Glutamatergic neuron (in vitro differentiated cells): ENCODE measurements around the gene USP30. TPM values are rescaled to one million over a fixed set of nuclear protein-coding genes. Genes with fewer than 3 reads are reported as not detected.

Experiments
- DNase-seq: peaks from one replicate; pipeline ENCODE4 v3.0.0; 2022
- H3K27ac Mint-ChIP-seq: one replicate; pipeline ENCODE4 v1.8.0; 2020; ENCODE audit warnings: mild to moderate bottlenecking, mixed read lengths, inconsistent platforms; ENCODE audit not compliant: unreplicated experiment
- H3K27me3 Mint-ChIP-seq: one replicate; pipeline ENCODE4 v1.8.0; 2020; ENCODE audit warnings: mild to moderate bottlenecking, moderate library complexity, mixed read lengths, inconsistent platforms; ENCODE audit not compliant: unreplicated experiment
- H3K36me3 Mint-ChIP-seq: one replicate; pipeline ENCODE4 v1.8.0; 2020; ENCODE audit warnings: mild to moderate bottlenecking, mixed read lengths, inconsistent platforms; ENCODE audit not compliant: unreplicated experiment
- H3K4me1 Mint-ChIP-seq: one replicate; pipeline ENCODE4 v1.8.0; 2020; ENCODE audit warnings: mild to moderate bottlenecking, low read depth, mixed read lengths, inconsistent platforms; ENCODE audit not compliant: unreplicated experiment
- H3K4me3 Mint-ChIP-seq: one replicate; pipeline ENCODE4 v1.8.0; 2020; ENCODE audit warnings: mild to moderate bottlenecking, mixed read lengths, inconsistent platforms; ENCODE audit not compliant: unreplicated experiment
- H3K9me3 Mint-ChIP-seq: one replicate; pipeline ENCODE4 v1.8.0; 2020; ENCODE audit warnings: mild to moderate bottlenecking, moderate library complexity, mixed read lengths, inconsistent platforms; ENCODE audit not compliant: unreplicated experiment
- total RNA-seq: library from RNA; stranded (reverse); fragmentation: NEBNext Ultra II Directional; extraction: Animal tissue kit (Norgen Biotek cat#: 25700); gene quantifications from one replicate; pipeline ENCODE4 v1.2.1, GENCODE V29; 2021; ENCODE audit not compliant: unreplicated experiment
- TF ChIP-seq, protein P1 (sequence below): fragments of 200-600 bp; sonication (generic); IDR thresholded peaks from one replicate; pipeline ENCODE4 v1.5.0; 2021; ENCODE audit not compliant: partially characterized antibody, unreplicated experiment

The USP30 gene
- total RNA-seq, 1 donor from 2014 or later = 14.4 TPM

DNA sequence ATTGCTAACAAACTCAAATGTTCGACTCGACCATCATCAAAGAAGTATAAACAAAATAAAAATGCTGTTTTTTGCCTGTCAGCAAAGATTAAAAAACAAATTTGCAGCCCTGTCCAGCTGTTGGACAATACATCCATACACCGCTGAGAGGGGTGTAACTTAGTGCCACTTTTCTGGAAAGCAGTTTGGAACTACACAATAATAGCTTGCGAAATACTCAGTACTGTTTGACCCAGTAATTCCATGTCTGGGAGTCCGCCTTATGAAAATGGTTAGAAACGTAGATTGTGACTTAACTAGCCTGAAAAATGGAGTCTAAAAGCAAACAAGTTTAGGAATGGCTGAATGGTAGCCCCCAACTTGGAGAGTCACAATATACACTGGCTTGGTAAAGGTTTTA is 6.4 kb downstream of the USP30 start:
- H3K27me3 Mint-ChIP-seq = no peaks in the 10 kb centered on the region
- no peaks in the 10 kb centered on the region for H3K4me1 Mint-ChIP-seq
- TF ChIP-seq, protein P1, sequence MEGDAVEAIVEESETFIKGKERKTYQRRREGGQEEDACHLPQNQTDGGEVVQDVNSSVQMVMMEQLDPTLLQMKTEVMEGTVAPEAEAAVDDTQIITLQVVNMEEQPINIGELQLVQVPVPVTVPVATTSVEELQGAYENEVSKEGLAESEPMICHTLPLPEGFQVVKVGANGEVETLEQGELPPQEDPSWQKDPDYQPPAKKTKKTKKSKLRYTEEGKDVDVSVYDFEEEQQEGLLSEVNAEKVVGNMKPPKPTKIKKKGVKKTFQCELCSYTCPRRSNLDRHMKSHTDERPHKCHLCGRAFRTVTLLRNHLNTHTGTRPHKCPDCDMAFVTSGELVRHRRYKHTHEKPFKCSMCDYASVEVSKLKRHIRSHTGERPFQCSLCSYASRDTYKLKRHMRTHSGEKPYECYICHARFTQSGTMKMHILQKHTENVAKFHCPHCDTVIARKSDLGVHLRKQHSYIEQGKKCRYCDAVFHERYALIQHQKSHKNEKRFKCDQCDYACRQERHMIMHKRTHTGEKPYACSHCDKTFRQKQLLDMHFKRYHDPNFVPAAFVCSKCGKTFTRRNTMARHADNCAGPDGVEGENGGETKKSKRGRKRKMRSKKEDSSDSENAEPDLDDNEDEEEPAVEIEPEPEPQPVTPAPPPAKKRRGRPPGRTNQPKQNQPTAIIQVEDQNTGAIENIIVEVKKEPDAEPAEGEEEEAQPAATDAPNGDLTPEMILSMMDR = no peak
- H3K9me3 Mint-ChIP-seq = no peaks in the 10 kb centered on the region
- no peak overlapping the region for H3K4me3 Mint-ChIP-seq
- no peak for DNase-seq
- H3K27ac Mint-ChIP-seq = no peak overlapping the region
- H3K36me3 Mint-ChIP-seq = no peaks in the 10 kb centered on the region

DNA sequence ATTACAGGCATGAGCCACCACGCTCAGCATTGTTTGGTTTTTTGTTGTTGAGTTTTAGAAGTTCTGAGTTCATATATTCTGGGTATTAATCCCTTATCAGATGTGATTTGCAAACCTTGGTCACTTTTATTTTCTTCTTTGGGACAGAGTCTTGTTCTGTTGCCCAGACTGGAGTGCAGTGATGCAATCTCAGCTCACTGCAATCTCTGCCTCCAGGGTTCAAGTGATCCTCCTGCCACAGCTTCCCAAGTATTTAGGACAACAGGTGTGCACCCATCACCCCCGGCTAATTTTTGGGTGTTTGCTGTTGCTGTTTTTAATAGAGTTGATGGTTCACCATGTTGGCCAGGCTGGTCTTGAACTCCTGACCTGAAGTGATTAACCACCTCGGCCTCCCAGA is 11.8 kb downstream of the USP30 start:
- H3K4me3 Mint-ChIP-seq = no peak overlapping the region
- H3K27me3 Mint-ChIP-seq = peaks cover 2% of the 10 kb centered on the region
- no peaks in the 10 kb centered on the region for H3K4me1 Mint-ChIP-seq
- H3K36me3 Mint-ChIP-seq = no peaks in the 10 kb centered on the region
- H3K27ac Mint-ChIP-seq = no peak overlapping the region
- TF ChIP-seq, protein P1 = no peak
- DNase-seq = no peak
- H3K9me3 Mint-ChIP-seq = no peaks in the 10 kb centered on the region

DNA sequence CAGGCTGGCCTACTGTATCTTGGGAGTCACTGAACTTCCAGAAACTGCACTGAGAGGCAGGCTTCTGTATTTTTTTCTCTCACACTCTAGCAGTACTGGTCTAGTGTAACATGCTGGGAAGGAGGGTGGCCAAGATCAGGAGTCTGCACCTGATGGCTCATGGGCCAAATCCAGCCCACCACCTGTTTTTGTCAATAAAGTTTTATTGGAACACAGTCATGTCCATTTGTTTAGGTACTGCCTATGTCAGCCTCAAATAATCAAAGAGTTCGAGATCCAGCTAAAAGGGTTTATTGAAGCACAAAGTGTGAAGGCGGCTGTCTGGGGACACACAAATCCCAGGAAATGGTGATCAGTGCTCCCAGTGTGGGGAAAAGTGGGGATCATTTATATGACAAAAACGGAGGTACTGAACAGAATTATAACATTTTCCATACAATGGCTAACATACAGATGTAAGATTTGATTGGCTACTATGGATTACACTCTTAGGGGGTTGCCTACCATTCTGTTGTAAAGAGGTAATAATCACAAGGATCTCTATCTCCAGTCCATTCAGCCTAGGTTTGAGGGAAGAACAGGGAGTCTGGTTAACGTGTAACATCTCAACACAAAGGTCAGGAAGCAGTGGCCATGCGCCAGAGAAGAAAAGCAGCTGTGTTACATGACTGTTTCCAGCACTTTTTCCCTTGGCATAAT is 12.9 kb downstream of the USP30 start:
- TF ChIP-seq, protein P1 = no peak
- H3K27ac Mint-ChIP-seq = no peak overlapping the region
- H3K4me3 Mint-ChIP-seq = no peak overlapping the region
- peaks cover 5% of the 10 kb centered on the region for H3K27me3 Mint-ChIP-seq
- DNase-seq = no peak
- H3K4me1 Mint-ChIP-seq = no peaks in the 10 kb centered on the region
- no peaks in the 10 kb centered on the region for H3K9me3 Mint-ChIP-seq
- H3K36me3 Mint-ChIP-seq = no peaks in the 10 kb centered on the region

DNA sequence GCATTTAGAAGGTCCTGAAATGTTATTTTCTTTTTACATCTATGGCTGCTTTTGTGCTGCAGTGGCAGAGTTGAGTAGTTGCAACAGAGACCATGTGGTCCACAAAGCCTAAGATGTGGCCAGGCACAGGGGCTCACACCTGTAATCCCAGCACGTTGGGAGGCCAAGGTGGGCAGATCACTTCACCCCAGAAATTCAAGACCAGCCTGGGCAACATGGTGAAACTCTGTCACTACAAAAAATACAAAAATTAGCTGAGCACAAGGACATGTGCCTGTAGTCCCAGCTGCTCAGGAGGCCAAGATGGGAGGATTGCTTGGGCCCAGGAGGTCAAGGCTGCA is 13.4 kb downstream of the USP30 start:
- no peaks in the 10 kb centered on the region for H3K9me3 Mint-ChIP-seq
- peaks cover 5% of the 10 kb centered on the region for H3K27me3 Mint-ChIP-seq
- TF ChIP-seq, protein P1 = no peak
- DNase-seq = no peak
- H3K27ac Mint-ChIP-seq = no peak overlapping the region
- peaks cover 3% of the 10 kb centered on the region for H3K36me3 Mint-ChIP-seq
- H3K4me3 Mint-ChIP-seq = no peak overlapping the region
- H3K4me1 Mint-ChIP-seq = no peaks in the 10 kb centered on the region

DNA sequence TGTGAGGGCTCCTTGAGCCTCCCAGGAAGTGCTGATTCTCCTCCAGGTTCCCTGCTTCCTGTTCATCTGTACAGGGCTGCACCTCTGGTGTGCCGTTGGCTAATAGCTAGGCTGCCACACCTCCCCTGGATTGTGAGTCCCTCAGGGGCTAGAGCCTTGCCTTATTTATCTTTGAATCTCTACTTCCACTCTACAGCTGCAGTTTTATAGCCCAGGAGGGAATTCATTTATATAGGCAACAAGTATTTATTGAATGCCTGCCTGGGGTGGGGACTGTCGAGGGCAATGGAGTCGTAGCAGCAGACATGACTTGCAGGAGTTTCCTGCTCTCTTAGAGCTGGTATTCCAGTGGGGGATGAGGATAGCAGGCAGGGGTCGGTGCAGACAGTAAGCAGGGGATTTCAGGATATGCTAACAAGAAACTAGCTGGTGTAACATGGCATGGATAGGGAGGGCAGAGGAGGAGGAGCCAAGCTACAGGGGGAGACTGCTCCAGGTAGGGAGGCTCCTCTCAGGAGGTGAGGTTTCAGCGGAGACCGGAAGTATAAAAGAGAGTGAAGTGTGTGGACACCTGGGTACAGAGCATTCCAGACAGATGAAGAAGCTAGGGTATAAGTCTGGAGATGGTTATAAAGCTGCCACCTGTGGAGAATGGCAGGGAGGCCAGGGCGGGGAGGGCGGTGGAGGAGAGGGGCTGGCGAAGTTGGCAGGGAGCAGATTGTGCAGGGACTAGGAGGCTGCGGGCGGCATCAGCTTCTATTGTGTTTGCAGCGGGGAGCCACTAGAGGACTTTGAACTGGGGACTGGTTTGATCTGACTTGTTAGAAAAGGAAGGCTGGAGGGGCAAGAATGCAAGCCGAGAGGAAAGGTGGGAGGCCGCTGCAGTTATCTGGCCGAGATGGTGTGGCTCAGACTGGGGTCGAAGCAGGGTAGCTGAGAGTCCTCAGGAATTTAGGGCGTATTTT is 17.2 kb downstream of the USP30 start:
- H3K4me3 Mint-ChIP-seq = no peak overlapping the region
- peaks cover 13% of the 10 kb centered on the region for H3K36me3 Mint-ChIP-seq
- no peaks in the 10 kb centered on the region for H3K9me3 Mint-ChIP-seq
- DNase-seq = no peak
- TF ChIP-seq, protein P1 = no peak
- H3K27me3 Mint-ChIP-seq = peaks cover 5% of the 10 kb centered on the region
- no peaks in the 10 kb centered on the region for H3K4me1 Mint-ChIP-seq
- H3K27ac Mint-ChIP-seq = no peak overlapping the region
